ENCODE data around the gene CEMP1.
"Not testable (repeated sequence)": the region's sequence is repeated elsewhere in the genome, so short reads cannot be mapped to it uniquely, and the experiment has no call there.

CEMP1 gene, protein sequence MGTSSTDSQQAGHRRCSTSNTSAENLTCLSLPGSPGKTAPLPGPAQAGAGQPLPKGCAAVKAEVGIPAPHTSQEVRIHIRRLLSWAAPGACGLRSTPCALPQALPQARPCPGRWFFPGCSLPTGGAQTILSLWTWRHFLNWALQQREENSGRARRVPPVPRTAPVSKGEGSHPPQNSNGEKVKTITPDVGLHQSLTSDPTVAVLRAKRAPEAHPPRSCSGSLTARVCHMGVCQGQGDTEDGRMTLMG

DNA sequence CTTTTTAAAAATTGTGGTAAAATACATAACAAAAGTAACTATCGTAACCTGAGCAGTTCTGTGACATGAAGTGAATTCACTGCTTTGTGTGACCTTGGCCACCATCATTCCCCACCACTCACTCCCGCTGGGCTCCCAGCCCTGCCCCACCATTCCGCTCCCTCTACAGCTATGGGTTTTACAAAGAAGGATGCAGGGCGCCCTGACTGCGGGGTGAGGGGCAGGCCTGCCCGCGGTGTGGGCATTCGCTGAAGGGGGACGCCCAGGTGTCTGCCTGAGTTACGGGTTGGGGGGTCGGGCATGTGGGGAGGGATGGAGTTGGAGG, at the start of gene CEMP1:
CEMP1 (minus strand) TSS at position 38 of the 325 bp plus-strand sequence. CDS start 335 bp downstream, outside the sequence.
- no peak for DNase-seq

DNA sequence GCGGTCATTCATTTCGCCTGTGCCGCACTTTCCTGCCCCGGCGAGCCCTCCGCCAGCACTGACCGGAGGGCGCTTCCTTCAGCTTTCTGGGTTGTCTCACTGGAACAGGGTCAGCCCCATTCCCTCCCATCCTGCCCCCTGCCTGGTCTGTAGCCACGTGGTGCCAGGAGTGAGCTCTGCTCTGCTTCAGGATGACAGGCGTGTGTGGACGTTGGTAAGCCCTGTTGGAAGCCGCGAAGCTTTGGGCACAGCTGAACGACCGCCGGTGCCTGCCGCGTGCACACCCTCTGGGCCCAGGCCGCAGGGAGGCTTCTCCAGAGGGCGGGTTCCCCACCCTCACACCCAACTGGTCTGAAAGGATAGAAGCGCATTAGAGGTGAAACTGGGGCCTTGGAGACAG, 49.6 kb upstream of the CEMP1 start:
- not testable (repeated sequence) for DNase-seq

DNA sequence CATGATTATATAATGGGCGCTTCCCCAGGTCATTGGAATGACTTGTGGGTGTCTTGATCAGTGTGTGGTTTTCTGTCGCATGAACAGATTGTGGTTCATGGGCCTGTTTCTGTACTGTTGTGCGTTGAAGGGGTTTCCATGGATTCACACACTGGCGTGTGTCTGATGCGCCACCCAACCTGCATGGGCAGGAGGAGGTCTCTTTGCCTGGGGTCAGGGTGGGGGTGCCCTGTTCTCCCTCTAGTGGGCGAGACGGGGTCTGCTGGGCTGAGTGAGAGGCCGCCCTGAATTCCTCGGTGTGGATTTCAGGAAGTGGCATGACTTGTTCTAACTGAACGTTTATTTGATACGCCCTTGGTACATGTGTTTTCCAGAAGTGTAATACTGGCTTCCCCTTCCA, 48.9 kb upstream of the CEMP1 start:
- not testable (repeated sequence) for DNase-seq

DNA sequence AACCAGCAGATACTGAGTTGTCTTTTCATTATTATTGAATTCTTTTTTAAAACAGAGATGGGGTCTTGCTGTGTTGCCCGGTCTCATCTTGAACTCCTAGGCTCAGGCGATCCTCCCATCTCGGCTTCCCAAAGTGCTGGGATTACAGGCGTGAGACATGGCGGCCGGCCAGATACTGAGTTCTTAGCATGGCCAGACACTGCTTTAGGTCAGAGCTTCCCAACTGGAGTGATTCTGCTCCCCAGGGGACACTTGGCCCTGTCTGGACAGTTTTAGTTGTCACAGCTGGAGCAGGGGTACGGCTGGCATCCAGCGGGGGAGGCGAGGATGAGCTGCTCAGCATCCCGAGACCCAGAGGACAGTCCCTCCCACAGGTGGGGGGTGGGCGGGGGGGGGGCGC, 47.7 kb upstream of the CEMP1 start:
- DNase-seq = not testable (repeated sequence)

DNA sequence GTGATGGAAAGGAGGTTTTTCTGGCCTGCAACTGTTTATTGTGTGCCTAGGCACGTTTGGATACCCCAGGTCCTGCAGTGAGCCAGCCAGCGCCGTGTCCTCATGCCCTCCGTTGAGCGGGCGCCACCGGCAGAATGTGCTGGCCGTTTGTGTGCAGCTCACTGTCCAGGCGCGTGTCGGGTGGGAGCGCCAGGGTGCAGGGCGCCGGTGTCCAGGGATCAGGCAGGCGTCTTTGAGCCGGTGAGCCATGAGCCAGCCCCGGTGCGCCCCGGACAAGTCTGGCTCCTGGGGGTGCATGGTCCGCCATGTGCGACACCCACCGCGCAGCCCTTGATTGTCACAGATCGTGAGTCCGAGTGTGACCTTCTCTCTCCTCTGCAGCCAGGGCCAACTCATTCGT, 45.8 kb upstream of the CEMP1 start:
- DNase-seq = not testable (repeated sequence)

DNA sequence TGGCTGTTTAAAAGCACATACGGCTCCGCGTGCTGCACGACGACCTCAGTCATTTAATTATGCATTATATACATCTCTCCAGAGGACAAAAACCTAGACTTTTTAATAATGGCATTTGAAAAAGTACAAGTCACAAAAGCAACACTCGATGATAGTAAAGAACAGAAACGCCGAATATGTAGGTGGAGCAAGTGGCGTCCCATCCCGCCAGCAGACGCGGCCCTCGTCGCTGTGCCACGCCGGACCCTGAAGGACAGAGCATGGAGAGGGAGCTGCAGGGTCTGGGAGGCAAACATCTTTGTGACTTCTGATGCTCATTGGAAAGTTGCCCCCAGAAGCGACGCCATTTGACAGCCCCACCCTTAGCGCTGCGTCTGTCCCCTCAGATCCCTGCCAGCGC, 44.6 kb upstream of the CEMP1 start:
- DNase-seq = not testable (repeated sequence)

DNA sequence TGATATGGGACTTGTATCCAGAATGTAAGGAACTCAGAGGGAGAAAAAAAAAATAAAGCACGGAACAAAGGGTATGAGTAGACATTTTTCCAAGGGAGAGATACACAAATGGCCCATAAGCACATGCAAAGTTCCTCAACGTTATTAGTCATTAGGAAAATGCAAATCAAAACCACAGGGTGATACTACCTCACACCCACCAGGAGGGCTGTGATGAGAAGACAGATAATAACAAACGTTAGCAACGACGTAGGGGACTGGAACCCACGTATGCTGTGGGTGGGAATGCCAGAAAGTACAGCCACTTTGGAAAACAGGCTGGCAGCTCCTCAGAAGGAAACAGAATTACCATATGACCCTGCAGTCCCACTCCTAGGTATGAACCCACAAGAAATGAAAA, 41.5 kb upstream of the CEMP1 start:
- not testable (repeated sequence) for DNase-seq

DNA sequence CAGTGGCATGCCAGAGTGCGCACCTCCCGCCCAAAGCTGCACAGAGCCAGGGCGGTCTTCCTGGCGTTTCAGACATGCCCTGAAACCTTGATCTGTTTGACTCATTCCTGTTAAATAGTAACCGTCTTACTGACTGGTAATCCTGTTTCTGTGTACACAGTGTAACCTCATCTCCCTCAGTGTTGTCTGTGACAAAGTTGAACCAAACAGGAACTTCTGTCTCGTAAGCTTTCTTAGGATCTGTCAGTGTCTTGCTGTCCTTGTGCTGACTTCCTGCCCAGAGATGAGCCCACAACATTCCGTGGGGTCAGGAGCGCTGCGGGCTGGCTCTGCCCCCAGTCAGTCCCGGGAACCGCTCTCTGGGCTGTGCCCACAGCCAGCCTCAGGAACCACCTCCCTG, 37.4 kb upstream of the CEMP1 start:
- DNase-seq = not testable (repeated sequence)

DNA sequence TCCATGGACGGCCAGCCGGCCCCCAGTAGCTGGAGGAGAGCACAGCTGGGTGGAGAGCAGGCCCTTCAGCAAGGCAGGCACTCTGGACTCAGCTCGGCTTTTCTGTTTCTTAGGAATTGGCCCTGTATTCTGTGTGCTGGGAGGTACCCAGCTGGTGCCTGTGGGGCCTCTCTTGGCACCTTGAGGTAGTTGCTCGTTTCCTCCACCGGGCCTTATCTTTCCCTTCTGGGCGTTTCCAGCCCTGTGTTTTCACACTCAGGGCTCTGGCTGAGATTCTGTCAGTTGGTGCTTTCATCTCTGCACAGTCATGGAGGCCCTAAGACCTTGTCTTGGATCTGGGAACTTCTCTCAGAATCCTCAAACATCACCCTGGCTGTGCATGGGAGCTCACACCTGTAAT, 36.3 kb upstream of the CEMP1 start:
- DNase-seq = not testable (repeated sequence)

DNA sequence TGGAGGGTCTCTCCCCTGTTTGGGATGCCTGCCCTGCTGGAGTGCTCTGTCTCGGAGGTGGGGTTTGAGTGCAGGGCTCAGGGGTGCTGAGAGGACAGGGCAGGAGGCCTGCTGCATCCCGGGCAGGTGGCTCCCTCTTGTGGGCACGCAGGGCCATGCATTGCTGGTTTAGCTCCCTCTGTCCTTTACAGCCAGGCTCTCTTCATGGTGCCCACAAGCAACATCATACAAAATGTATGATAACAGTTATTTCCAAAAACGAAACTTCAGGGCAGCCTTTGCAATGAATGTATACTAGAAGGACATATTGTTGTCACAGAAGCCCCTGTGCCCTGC, 29.6 kb upstream of the CEMP1 start:
- not testable (repeated sequence) for DNase-seq

DNA sequence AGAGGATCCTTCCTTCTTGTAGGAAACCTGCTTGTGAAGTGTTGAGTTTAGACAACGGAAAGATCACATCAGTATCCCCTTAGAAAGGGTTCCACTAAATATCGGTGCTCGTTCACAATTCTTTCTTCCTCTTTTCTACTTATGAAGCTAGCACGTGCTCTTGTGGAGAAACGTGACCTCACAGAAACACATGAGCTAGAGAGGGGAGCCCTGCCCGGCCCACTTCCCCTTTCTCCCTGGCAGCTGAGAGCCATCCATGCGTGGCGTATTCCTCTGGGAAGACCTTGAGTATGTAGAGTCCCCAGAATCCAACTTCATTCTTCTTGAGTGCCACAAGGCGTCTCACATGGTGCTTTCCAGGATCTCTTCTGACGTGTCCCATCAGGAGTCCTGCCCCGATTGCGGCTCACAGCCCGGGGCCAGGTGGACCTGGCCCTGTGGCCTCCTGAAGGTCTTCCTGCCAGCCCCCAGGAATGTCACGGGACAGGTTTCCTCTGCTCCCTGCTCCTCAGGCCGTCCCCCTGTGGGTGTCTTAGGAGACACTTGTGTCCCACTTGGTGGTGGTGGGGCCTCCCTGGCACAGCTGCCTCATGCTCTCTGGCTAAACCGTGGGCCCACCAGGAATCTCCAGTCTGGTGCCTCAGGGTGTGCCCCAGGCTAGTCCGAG, 29.1 kb upstream of the CEMP1 start:
- DNase-seq = not testable (repeated sequence)

DNA sequence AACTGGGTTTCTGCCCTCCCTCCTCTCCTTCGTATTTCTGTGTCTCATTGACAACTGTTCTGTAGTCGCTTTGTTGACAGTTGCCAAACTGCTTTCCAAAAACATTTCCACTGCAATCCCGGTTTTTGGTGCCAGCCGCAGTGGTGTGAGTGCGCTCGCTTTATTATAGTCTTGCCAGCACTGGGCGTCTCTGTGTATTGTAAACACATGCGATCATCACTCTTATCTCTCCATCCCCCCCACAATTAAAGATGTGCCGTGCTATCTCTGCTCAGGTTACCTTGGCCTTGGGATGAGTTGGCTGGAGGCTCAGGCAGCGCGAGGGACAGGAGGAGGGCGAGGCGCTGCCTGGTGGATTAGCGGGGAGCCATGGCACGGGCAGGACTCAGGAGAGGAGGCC, 25.9 kb upstream of the CEMP1 start:
- DNase-seq = not testable (repeated sequence)

DNA sequence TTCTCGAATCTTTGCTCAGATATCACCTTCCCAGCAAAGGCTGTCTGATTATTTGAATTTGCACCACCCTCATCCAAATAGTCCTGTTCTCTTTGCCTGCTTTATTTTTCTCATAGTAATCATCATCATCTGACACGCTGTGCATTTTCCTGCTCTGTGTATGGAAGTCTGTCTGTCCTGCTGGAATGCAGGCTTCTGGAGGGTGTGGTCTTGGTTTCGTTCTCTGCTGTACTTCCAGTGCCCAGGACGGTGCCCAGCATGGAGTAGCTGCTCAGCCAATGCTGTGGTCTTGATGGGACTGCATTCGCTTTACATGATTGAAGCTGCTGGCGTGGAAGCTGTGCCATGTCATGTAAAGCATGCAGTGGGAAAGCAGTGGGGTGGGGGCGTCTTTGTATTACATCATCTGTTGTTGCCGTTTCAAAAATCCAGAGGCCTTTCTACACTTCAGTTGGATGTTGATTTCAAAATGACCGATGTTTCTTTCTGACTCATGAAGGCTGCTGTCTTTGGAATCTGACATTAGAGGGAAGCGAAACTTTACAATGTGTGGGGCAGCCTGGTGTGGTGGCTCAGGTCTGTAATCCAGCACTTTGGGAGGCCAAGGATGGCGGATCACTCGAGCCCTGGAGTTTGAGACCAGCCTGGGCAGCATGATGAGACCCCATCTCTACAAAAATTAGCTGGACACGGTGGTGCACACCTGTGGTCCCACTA, 23.7 kb upstream of the CEMP1 start:
- not testable (repeated sequence) for DNase-seq

DNA sequence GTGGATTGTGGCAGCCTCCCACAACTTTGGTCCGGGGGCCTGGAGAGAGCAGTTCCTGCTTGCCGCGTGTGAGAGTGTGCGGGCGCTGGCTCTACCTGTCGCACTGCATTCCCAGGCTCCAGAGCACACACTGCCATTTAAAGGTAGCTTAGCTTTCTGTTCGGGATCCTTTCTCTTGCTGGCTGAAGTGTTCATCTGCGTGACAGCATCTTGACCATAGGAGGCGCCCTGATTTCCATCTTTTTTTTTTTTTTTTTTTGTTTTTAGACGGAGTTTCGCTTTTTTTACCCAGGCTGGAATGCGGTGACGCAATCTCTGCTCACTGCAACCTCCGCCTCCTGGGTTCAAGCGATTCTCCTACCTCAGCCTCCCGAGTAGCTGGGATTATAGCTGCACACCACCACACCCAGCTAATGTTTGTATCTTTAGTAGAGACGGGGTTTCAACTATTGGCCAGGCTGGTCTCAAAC, 20.2 kb upstream of the CEMP1 start:
- DNase-seq = not testable (repeated sequence)

DNA sequence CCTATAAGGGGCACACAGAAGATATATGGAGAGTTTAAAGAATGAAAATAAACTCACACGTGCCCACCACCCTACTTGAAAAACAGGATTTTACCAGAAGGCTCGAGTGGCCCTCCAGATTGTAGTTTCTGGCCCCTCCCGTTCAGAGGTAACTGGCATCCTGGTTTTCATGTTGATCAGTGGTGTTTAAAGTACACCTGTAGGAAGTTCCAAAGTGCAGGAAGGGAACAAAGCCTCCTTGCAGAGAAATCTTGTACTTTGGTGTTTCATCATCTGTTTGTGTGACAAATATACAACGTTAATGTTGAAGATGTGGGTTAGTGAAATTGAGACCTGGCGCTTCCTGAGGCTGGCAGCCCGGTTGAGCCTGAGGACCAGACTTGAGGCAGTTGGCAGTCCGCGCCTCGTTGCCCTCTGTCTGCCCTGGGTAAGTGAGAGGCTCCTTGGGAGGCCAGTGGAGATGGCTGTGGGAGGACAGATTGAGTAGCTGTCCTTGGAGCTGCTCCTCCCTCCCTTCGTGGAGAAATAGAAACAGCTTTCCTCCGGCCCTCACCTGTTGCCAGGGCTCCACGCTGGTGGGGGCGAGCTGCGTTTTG, 19.2 kb upstream of the CEMP1 start:
- not testable (repeated sequence) for DNase-seq

DNA sequence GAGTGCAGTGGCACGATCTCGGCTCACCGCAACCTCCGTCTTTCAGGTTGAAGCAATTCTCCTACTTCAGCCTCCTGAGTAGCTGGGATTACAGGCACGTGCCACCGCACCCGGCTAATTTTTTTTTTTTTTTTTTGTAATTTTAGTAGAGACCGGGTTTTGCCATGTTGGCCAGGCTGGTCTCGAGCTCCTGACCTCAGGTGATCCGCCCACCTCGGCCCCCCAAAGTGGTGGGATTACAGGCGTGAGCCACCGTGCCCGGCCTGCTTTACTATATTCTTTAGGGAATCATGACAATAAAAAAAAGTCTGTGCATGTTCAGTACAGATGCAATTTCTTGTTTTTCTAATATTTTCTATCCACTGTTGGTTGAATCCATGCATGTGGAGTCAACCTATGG, 12.6 kb upstream of the CEMP1 start:
- not testable (repeated sequence) for DNase-seq

DNA sequence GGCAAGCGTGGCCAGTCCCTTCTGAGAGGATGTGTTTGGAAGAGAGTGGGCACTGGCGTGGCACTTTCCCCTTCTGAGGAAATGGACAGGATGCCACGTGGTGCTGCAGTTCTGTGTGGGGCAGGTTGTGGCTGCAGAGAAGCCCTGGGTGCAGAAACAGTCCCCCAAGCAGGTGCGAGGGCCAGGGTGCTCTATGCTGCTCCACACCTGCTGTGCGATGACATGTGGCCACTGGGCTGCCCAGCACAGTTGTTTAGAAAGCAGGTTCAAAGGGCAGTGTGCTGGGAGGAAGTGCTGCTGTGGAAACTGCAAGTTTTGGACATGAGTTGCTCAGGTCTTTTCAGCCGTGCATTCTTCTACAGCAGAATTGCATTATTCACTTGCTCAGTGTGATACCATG, 10.2 kb upstream of the CEMP1 start:
- not testable (repeated sequence) for DNase-seq

DNA sequence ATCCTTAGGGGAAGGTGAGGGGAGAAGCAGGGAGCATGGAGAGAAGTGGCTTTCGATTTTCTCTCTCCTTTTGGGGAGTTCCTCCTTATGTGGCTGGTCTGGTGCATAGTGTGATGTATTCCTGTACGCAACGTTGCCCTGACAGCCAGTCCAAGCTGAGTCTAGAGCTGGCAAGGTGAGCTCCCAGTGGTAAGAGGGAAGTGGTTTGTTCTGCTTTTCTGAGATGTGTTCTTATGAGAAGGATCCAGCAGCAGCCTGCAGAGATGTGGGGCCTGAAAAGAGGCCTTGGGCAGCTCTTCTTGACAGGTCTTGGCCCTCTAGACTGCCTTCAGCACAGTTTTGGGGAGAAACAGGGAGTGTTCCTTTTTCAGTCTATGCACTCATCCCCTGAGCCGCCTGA, 9.7 kb upstream of the CEMP1 start:
- DNase-seq = not testable (repeated sequence)

DNA sequence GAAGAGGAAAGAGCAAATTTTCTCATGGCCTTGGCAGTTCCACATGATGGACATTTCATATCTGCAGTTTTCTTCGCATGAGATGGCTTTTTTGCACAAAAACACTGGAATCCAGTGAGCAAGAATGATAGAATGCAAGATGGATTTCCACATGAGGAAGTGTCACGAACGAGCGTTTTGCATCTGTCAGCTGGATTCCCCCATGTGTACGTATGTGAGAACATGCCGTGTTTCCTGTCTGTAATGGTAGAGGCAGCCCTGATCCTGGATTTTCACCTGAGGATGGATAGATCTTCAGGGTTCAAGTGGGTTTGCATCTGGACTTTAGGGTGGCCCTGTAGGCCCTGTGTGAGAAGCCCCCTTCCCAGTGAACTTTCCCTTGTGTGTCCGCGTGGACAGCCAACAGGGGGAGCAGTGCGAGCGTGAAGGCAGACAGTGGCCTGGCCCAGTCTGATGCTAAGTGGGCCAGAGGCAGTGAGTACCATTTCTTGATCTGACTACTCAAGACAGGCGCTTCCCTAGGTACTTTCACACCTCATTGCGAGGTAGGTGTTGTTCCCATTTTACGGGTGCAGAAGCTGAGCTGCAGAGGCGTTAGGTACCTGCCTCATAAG, 8.7 kb upstream of the CEMP1 start:
- not testable (repeated sequence) for DNase-seq

DNA sequence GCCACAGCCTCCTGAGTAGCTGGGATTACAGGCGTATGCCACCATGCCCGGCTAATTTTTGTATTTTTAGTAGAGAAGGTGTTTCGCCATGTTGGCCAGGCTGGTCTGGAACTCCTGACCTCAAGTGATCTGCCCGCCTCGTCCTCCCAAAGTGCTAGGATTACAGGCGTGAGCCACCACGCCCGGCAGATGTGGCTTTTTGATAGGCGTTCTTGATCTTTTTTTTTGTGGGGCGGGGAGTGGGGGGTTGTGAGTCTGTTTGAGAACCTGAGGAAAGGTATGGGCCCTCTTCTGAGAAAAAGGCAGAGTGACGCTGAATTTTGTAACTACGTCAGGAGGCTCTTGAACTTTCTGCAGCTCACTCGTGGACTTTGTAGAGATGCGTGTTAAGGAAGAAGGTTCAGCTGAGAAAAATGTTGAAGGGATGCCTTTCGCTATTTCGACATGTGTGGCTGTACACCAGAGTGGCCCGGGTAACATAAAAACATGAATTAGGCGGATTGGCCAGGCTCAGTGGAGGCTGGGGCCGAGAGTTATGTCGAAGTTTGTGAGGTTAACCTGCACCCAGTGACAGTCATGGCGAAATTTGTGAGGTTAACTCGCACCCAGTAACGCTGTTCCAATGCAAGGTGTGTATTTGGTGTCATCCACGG, 8.1 kb upstream of the CEMP1 start:
- DNase-seq = not testable (repeated sequence)

DNA sequence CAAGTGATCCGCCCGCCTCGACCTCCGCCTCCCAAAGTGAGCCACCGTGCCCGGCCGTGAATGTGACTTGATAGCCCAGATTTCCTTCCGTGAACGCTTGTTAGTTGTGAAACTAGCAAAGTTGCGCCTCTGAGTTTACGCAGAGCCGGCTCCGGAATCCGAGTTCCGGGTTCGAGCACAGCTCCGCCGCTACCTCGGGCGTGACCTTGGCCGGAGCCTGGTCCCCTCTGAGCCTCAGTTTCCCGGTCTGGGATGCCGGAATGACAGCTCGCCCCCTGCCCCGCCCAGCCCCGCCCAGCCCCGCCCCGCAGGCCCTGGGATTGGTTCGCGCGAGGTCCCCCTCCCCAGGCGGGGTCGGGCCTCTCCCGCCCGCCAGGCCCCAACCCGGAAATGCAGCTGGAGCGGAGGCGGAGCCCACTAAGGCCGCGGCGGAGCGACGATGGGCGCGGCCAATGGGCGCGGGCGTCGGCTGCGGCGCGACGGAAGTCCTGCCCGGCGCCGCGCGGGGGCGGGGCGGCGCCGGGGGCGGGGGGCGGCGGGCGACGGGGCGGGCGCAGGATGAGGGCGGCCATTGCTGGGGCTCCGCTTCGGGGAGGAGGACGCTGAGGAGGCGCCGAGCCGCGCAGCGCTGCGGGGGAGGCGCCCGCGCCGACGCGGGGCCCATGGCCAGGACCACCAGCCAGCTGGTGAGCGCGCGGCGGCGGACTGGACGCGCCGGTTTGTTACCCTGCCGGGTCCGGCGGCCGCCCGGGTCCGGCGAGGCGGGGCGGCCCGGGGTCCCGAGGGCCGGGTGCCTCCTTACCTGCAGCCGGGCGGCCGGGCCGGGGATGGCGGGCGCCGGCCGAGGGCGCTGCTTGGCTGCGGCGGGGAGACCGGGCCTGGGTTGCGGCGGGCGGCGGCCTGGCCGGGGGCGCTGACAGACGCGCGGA, 6.5 kb upstream of the CEMP1 start, which contains the start of gene PDPK1:
PDPK1 (plus strand) TSS at position 571 of the 929 bp plus-strand sequence; CDS start at position 663, 92 bp downstream.
- peak; percentile 28 for DNase-seq

All from NCI-H2029 treated with DMSO at 0.1 percent for 48 hours (cell line).